ENCODE results near the gene RABL2A.
"Not testable (repeated sequence)": the region's sequence is repeated elsewhere in the genome, so short reads cannot be mapped to it uniquely, and the experiment has no call there.

Gene RABL2A

DNA sequence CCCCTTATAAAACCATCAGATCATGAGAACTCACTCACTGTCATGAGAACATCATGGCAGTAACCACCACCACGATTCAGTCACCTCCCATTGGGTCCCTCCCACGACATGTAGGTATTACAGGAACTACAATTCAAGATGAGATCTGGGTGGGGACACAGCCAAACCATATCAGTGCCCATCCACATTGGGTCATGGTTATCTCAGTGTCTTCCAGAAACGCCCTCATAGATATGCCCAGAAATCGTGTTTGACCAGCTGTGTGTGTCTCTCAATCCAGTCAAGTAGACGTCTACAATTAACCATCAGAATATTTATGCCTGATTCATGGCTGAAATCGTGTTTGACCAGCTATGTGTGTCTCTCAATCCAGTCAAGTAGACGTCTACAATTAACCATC, 17.2 kb upstream of the RABL2A start:
- not testable (repeated sequence) for DNase-seq (ENCODE audit: low read depth, low spot score)

DNA sequence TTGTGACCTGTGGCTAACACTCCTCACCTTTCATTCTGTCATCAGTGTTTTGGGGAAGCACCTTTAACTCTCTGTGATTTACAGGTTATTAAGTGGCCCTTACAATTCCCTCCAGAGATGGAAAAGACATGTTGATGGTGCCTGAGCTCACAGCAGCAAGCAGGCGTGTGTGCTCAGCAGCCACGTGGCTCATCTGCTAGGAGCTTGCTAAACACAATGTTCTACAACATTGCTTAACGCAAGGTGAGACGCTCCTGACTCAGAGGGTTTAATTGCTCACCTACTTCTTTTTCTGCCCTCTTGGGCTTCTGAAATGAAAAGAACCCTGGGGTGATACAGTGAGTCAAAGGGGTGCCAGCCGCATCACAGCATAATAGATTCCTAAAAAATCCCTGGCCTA, 6.1 kb upstream of the RABL2A start:
- not testable (repeated sequence) for DNase-seq (ENCODE audit: low read depth, low spot score)

DNA sequence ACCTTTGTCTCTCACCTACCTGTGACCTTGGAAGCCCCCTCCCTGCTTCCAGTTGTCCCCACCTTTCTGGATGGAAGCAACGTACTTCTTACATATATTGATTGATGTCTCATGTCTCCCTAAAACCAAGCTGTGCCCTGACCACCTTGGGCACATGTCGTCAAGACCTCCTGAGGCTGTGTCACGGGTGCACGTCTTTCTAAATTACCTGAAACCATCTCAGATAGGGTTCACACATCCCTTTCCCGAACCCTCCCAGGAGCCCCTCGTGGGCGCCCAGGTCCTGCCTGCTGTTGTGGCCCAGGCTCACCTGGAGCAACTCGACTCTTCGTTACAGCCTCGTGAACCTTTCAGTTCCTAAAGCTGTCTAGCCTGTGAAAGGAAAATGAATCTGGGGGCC, 1.2 kb upstream of the RABL2A start:
- not testable (repeated sequence) for DNase-seq (ENCODE audit: low read depth, low spot score)

DNA sequence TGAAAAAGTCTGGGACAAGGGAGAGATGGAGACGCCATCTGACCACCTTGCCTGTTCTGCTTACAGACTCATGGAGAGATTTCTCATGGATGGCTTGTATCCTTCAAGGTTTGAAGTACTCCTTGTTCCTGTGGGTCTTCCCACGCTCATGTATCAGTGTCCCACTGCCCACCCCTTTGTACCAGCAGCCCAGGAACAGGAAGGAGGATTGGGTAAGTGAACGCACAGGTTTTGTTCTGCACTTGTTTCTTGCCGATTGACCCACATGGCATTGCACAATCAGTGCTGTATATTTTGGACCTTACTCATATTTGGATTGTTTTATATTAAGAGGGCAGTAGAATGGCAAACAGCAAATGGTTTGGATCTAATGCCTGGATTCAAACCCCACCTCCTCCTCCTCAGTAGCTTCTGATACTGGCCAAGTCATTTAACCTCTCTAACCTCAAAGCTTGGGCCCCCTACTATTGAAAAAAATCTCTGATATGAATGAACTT, 5.8 kb downstream of the RABL2A start:
- DNase-seq (ENCODE audit: low read depth, low spot score), result not testable (repeated sequence)

DNA sequence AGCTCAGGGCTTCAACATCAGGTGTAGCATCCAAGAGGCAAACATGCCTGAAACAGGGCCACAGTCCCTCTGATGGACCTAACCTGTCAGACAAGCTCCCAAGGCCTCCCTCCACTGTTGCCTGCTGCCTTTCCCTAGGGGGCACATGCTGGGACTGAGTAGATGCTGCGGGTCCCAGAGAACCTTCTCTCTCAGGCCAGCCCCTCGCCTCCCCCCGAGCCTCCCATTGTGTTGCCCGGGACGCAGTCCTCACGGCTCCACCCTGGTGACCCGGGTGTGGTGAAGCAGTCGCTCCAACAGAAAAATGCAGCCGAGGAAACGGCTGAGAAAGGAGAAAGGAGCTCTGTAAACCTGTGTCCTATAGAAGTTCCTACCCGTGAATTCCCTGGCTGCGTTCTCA, 8.3 kb downstream of the RABL2A start:
- not testable (repeated sequence) for DNase-seq (ENCODE audit: low read depth, low spot score)

DNA sequence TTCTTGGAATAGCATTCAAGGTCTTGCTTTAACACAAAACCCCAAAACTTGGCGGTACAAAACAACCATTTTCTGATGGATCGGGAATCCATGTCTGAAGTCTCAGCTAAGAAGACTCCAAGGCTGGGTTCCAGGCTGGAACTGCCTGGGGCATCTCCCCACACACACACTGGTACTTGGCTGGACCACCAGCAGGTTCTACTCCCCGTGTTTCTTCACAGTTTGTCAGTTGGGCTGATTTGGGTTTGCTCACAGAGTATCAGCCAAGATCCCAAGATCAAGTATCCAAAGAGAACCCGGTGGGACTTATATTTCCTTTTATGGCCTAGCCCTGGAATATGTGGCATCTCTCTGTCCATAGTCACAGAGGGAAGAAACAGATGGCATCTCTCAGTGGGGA, 9.2 kb downstream of the RABL2A start:
- not testable (repeated sequence) for DNase-seq (ENCODE audit: low read depth, low spot score)

DNA sequence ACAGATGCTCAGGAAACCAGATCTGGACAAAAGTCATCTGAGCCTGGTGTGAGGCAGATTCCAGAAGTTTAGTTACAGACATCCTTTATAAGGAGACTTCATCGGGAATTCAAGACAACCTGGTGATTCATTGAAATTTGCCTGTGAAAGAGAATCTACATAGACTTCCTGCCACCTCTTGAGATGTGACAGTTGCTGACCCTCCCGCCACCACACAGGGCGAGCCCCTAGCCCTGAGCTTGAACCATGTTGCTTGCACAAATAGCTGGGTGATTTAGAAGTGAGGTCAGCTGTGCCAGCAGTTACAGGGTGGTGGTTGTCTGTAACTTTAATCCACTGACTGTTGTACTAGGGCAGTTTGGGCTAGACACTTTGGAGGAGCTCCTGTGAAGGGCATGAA, 11.0 kb downstream of the RABL2A start:
- not testable (repeated sequence) for DNase-seq (ENCODE audit: low read depth, low spot score)

DNA sequence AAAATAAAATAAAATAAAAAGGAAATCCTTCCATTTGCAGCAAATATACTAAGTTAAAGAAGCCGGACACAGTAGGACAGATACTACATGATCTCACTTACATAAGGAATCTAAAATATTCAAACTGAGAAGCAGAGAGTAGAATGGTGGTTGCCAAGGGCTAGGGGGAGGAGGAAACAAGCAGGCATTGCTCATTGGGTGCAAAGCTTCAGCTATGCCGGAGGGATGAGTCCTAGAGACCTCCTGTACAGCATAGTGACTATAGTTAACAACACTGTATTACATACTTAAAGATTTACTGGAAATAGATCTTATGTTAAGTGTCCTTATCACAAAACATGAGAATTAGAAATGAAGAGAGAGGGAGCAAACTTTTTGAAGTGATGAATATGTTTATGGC, 19.2 kb downstream of the RABL2A start:
- not testable (repeated sequence) for DNase-seq (ENCODE audit: low read depth, low spot score)

DNA sequence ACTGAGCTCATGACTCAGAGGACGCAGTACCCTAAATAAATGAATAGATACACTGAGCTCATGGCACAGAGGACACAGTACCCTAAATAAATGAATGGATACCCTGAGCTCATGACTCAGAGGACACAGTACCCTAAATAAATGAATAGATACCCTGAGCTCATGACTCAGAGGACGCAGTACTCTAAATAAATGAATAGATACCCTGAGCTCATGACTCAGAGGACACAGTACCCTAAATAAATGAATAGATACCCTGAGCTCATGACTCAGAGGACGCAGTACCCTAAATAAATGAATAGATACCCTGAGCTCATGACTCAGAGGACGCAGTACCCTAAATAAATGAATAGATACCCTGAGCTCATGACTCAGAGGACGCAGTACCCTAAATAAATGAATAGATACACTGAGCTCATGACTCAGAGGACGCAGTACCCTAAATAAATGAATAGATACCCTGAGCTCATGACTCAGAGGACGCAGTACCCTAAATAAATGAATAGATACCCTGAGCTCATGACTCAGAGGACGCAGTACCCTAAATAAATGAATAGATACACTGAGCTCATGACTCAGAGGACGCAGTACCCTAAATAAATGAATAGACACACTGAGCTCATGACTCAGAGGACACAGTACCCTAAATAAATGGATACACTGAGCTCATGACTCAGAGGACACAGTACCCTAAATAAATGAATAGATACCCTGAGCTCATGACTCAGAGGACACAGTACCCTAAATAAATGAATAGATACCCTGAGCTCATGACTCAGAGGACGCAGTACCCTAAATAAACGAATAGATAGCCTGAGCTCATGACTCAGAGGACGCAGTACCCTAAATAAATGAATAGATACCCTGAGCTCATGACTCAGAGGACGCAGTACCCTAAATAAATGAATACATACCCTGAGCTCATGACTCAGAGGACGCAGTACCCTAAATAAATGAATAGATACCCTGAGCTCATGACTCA, 24.1 kb downstream of the RABL2A start:
- DNase-seq (ENCODE audit: low read depth, low spot score), result not testable (repeated sequence)

DNA sequence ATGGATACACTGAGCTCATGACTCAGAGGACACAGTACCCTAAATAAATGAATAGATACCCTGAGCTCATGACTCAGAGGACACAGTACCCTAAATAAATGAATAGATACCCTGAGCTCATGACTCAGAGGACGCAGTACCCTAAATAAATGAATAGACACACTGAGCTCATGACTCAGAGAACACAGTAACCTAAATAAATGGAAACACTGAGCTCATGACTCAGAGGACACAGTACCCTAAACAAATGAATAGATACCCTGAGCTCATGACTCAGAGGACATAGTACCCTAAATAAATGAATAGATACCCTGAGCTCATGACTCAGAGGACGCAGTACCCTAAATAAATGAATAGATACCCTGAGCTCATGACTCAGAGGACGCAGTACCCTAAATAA, 25.5 kb downstream of the RABL2A start:
- not testable (repeated sequence) for DNase-seq (ENCODE audit: low read depth, low spot score)

DNA sequence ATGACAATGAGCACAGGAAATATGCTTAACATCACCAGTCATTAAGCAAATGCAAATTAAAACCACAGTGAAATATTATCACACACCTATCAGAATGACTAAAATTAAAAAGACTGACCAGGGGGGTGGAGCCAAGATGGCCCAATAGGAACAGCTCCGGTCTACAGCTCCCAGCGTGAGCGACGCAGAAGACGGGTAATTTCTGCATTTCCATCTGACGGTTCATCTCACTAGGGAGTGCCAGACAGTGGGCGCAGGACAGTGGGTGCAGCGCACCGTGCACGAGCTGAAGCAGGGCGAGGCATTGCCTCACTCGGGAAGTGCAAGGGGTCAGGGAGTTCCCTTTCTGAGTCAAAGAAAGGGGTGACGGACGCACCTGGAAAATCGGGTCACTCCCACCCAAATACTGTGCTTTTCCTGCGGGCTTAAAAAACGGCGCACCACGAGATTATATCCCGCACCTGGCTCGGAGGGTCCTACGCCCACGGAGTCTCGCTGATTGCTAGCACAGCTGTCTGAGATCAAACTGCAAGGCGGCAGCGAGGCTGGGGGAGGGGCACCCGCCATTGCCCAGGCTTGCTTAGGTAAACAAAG, 29.1 kb downstream of the RABL2A start:
- DNase-seq (ENCODE audit: low read depth, low spot score), result not testable (repeated sequence)

DNA sequence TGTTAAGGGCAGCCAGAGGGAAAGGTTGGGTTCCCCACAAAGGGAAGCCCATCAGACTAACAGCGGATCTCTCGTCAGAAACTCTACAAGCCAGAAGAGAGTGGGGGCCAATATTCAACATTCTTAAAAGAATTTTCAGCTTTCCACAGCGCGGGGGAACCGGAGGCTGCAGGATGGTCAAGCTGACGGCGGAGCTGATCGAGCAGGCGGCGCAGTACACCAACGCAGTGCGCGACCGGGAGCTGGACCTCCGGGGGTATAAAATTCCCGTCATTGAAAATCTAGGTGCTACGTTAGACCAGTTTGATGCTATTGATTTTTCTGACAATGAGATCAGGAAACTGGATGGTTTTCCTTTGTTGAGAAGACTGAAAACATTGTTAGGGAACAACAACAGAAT, 30.7 kb downstream of the RABL2A start:
- not testable (repeated sequence) for DNase-seq (ENCODE audit: low read depth, low spot score)

DNA sequence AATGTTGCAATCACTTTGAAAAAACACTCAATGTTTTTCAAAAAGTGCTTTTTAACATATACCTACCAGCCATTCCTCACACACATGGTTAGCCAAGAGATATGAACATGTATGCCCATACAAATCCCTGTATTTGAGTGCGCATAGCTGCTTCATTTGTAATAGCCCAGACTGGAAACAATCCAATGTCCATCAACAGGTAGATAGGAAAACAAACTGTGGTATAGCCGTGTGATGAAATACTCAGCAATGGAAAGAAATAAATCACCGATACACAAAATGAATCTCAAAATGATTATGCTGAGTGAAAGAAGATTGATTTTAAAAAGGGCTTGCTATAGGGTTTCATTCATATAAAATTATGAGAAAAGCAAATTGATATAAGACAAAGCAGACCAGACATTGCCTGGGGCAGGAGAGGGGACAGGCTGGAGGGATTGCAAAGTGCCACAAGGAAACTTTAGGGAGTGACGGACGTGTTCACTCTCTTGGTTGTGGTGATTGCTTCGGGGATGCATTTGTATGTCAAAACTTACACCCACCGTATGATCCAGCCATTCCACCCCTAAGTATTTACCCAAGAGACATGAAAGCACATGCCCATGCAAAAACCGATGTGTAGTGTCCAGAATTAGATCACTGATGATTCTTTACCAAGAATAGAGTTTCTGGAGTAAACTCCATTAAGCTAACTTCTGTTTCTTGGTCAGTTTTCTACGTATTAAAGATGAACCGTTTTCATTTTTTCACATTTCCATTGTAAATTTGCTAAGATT, 36.4 kb downstream of the RABL2A start:
- not testable (repeated sequence) for DNase-seq (ENCODE audit: low read depth, low spot score)

DNA sequence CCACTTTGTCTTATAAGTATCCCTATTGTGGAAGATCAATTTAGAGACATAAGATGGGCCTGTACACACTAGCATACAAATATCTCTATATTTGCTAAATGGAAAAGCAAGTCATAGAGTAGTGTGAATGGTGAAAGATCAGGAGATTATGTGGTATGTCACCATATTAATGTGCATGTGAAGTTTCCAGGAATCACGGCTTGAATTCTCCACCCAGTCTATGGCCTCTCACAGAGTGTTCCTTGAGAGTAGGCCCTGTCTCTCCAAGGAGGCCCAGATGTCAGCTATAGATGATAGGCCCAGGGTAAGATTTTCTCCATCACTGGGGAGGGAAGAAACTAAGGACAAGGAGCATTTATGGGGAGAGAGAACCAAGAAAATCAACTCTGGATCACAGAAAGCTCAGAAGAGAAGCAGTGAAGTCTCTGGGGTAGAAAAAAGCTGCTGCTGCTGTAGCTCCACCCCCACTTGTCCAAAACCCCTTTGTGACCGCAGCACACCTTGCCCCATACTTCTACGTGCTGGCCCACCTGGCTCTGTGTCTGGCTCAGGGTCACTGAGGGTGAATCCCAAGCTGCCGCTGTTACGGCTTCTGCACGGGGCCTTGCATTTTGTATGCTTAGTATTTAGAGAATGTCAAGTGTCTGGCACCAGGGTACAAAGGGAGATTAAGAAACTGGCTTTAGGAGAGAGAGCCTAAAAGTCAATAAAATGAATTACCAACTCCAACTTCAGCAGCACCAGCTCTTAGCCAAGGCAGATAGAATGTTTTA, 37.9 kb downstream of the RABL2A start:
- DNase-seq (ENCODE audit: low read depth, low spot score), result not testable (repeated sequence)

DNA sequence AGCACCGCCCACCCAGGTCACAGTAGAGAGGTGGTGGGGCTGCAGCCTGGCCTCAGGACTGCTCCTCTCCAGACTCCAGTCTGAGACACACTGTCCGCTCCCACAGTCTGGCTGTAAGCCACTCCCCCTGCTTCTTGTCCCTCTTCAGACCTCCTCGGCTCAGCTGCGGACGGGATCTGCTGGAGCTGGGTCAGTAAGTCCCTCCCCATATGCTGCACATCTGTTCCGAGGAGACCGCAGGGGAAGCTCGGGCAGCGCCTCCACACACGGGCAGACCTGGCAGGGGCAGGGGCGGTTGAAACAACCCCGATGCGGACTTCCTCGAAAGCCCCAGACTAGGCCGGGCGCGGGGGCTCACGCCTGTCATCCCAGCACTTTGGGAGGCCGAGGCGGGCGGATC, 41.9 kb downstream of the RABL2A start:
- not testable (repeated sequence) for DNase-seq (ENCODE audit: low read depth, low spot score)

DNA sequence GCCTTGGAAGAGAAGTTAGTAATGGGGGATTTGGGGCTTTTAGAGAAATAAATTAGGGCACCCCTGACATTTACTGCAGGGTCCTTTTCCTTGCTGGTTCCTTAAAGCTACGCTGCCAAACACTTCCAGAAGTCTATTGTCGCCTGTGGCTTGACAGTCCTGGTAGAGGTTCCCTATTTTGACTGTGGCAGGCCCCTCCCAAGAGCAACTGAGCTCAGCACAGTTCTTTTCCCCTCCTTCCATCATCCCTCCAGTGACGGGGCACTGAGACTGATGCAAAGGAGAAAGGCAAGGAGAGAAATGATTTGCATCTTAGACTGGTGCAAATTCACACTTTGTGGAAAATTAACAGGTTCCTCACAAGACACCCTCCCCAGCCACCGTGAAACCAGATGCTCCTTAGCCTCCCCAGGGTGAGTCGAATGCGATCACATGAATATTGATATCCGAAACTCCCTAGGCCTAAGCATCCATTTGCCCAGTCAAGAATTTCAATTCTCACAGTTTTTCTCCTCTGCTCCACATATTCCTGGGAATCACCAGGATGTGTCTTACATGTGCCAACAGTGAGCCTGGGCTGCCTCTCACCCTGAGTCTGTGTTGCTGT, 45.4 kb downstream of the RABL2A start:
- no peak for DNase-seq (ENCODE audit: low read depth, low spot score)

DNA sequence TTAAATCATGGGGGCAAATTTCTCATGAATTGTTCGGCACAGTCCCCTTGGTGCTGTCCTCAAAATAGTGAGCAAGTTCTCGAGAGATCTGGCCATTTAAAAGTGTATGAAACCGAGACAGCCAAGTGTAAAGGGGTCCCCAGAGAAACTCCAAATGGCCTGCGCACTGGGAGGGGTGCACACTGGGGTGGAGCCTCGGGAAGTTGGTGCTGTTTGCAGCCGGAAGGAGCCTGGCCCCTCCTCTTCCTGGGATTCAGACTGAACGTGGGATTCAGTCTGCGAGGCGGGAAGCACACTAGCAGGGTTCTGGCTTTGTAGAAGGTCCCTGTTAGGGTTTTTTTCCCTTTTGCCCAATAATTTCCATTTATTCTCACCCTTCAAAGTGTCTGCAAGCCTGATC, 48.8 kb downstream of the RABL2A start:
- no peak for DNase-seq (ENCODE audit: low read depth, low spot score)

DNA sequence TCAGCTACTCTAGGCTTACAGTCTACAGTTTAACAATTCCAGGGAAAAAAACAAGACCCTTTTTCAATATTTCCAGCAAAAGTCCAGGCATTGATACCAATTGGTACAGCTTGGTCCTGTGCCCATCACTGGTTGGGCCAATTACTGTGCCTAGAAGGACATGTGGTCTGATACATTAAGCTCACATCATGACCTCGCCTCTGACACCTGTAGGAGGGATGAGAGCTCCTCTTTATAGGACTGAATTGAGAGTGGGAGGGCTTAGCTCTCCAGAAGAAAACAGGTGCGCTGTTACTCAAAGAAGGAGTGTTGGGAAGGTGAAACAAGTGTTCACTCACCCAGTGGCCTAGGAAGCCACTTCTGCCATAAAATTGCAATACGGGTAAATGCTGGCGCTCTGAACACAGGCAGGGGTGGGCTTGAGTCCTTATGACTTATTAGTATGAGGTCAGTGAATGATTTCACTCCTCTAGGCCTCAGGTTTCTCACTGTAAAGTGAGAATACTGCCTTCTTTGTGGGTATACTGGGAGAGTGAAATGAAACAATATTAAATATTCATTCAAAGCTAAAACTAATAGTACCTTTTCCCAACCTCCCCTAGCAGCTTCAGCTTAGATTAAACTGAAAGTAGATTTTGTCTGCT, 49.7 kb downstream of the RABL2A start:
- no peak for DNase-seq (ENCODE audit: low read depth, low spot score)

DNA sequence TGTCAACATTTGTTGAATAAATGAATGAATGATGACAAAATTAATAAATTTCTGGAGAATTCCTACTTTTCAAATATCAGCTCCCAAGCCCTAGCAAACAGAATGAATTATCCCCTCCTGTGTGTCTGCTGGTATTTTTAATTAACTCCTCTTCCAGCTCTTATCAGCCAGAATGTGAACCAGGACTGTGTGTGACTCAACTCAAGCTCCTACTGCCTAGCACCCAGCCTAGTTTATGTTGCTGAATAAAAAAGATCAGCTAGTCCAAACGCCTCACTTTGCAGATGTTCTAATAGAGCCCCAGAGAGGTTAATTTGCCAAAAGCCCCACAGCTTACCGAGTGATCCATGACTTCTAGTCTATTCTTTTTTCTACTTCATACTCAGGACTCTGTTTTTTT, 50.3 kb downstream of the RABL2A start:
- DNase-seq (ENCODE audit: low read depth, low spot score), result no peak

DNA sequence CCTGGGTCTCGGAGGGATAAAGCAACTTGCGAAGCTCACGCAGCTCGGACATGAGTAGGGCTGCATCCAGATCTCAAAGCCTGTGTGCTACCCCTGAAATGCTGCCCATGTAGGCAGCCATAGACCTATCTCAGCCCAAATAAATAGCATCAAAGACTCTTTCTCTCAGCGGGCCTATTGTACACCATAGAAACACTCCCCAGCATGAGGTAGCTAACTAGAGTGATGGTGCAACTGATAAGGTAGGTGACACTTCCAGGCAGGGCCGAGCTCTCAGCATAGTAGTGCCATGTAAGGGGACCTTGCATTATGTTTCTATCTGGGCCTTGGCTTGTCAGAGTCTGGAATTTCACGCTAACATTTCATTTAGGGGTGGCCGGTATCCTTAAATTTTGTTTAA, 52.4 kb downstream of the RABL2A start:
- no peak for DNase-seq (ENCODE audit: low read depth, low spot score)
